Measurements from ENCODE around the gene RHAG.

DNA sequence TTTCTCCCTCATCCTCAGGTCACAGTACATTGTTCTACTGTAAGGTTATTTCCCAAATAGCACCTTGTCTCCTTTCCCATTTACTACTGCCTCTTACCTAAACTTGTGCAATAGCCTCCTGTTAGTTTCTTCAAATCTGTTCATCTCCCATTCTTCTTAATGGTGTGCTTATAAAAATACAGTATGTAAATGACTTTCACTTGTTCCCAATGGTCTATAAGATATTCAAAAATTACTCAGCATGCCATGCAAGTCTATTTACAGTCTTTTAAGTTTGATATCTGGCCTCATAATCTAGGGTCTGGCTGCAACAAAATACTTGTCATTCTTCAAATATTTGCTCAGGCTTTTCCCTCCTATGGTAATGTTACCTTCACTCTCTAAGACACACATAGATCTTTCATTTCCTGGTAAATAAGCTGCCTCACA lies 31.5 kb upstream of the RHAG start:
- TF ChIP-seq ARNT (IDR thresholded peaks at IDR 0.05) (no peak), SP1 (IDR thresholded peaks at IDR 0.05) (no peak), CTBP1 (IDR thresholded peaks at IDR 0.05; ENCODE audit: borderline replicate concordance) (no peak), TARDBP (IDR thresholded peaks at IDR 0.05) (no peak), HDGF (IDR thresholded peaks at IDR 0.05; ENCODE audit: borderline replicate concordance) (no peak), NFRKB (IDR thresholded peaks at IDR 0.05) (no peak), FOXK2 (IDR thresholded peaks at IDR 0.05) (no peak)

Measured in HEK293T (cell line).